Activated CD8-positive, alpha-beta memory T cell treated with anti-CD3 and anti-CD28 coated beads for 36 hours (primary cell): ENCODE measurements around the gene ASIC1. TPM values are rescaled to one million over a fixed set of nuclear protein-coding genes. Genes with fewer than 3 reads are reported as not detected.

Experiments used
- CTCF ChIA-PET: fragments of 350-600 bp; sonication (Branson Sonifier 250); formaldehyde crosslinking; loops from one replicate; lab custom pipeline; 2021; ENCODE audit warnings: antibody characterized with exemption; lab: Charles Lee
- POLR2A ChIA-PET: fragments of 350-600 bp; sonication (Branson Sonifier 250); formaldehyde crosslinking; loops from one replicate; lab custom pipeline; 2021; ENCODE audit warnings: antibody characterized with exemption; lab: Charles Lee
- total RNA-seq, 2 experiments: library from RNA; stranded (reverse); gene quantifications; one replicate each; pipeline ENCODE4 v1.2.3, GENCODE V29; 2021

Gene ASIC1
- total RNA-seq, 2 experiments from 2014 or later: 11.1 to 13.3 TPM

GRCh38 chr12:50053583-50053982 is 3.8 kb upstream of the ASIC1 start:
- ChIA-PET CTCF (interaction anchor here (4.2 kb wide), 1 partner anchor 15 kb away, joined by 62 read pairs; no protein-coding TSS in a partner anchor), POLR2A (interaction anchor here (0.6 kb wide), 1 partner anchor 15 kb away, joined by 3 read pairs; no protein-coding TSS in a partner anchor)

- ChIA-PET CTCF (interaction anchor here (0.6 to 4.2 kb wide), 18 partner anchors 10 to 189 kb away, joined by 3 to 62 read pairs (median 3); partner anchors contain the start of genes CERS5, RACGAP1 and SMARCD1), POLR2A (interaction anchor here (0.5 to 0.8 kb wide), 2 partner anchors 311 to 433 kb away, joined by 3 read pairs; partner anchors contain the start of gene PRPF40B)
Measured at GRCh38 chr12:50055831-50056638, 1.4 kb upstream of the ASIC1 start.

GRCh38 chr12:50056639-50056976 is 788 bp upstream of the ASIC1 start:
- ChIA-PET CTCF (interaction anchor here (0.5 to 4.2 kb wide), 19 partner anchors 9 to 190 kb away, joined by 3 to 62 read pairs (median 3); partner anchors contain the start of genes CERS5, RACGAP1 and SMARCD1), POLR2A (interaction anchor here (0.8 kb wide), 1 partner anchor 312 kb away, joined by 3 read pairs; no protein-coding TSS in a partner anchor)

GRCh38 chr12:50057896-50058670 is 687 bp downstream of the ASIC1 start:
- POLR2A ChIA-PET: interaction anchor here (0.6 to 1.2 kb wide), 3 partner anchors 27 to 1413 kb away, joined by 3 to 4 read pairs (median 4); partner anchors contain the start of gene SMARCD1
- CTCF ChIA-PET: interaction anchor here (0.7 to 3.9 kb wide), 6 partner anchors 12 to 91 kb away, joined by 3 to 23 read pairs (median 10); partner anchors contain the start of gene COX14

- ChIA-PET POLR2A (interaction anchor here (1.0 to 1.2 kb wide), 2 partner anchors 26 to 92 kb away, joined by 3 to 4 read pairs; partner anchors contain the start of gene SMARCD1), CTCF (interaction anchor here (0.6 to 3.9 kb wide), 8 partner anchors 8 to 121 kb away, joined by 3 to 23 read pairs (median 4); partner anchors contain the start of gene COX14)
Measured at GRCh38 chr12:50058743-50059312, 1.4 kb downstream of the ASIC1 start.

GRCh38 chr12:50059440-50060119 is 2.2 kb downstream of the ASIC1 start:
- CTCF ChIA-PET: interaction anchor here (0.6 to 3.9 kb wide), 8 partner anchors 9 to 122 kb away, joined by 3 to 23 read pairs (median 4); partner anchors contain the start of gene COX14

GRCh38 chr12:50060120-50060468 is 2.7 kb downstream of the ASIC1 start:
- POLR2A ChIA-PET: no interaction called here
- CTCF ChIA-PET: interaction anchor here (1.8 to 3.9 kb wide), 4 partner anchors 10 to 93 kb away, joined by 5 to 23 read pairs (median 17); partner anchors contain the start of gene COX14

More at GRCh38 chr12:50059440-50060119, 2.2 kb downstream of the ASIC1 start:
- POLR2A ChIA-PET: interaction anchor here (1.2 kb wide), 1 partner anchor 25 kb away, joined by 4 read pairs; the partner anchor contains the start of gene SMARCD1

- ChIA-PET POLR2A (no interaction called here), CTCF (interaction anchor here (2.7 to 3.9 kb wide), 2 partner anchors 9 to 94 kb away, joined by 12 to 23 read pairs; no protein-coding TSS in a partner anchor)
Measured at GRCh38 chr12:50061171-50061570, 3.8 kb downstream of the ASIC1 start.

GRCh38 chr12:50061946-50062686 is 4.7 kb downstream of the ASIC1 start:
- ChIA-PET CTCF (interaction anchor here (1.4 to 2.7 kb wide), 2 partner anchors 19 to 95 kb away, joined by 4 to 12 read pairs; no protein-coding TSS in a partner anchor), POLR2A (no interaction called here)

- POLR2A ChIA-PET: no interaction called here
Measured at GRCh38 chr12:50062728-50063460, 5.5 kb downstream of the ASIC1 start.

GRCh38 chr12:50065726-50066310 is 8.4 kb downstream of the ASIC1 start:
- ChIA-PET POLR2A (no interaction called here), CTCF (interaction anchor here (1.5 to 3.9 kb wide), 4 partner anchors 9 to 99 kb away, joined by 5 to 25 read pairs (median 12); no protein-coding TSS in a partner anchor)

More at GRCh38 chr12:50062728-50063460, 5.5 kb downstream of the ASIC1 start:
- CTCF ChIA-PET: interaction anchor here (1.4 to 2.7 kb wide), 2 partner anchors 20 to 96 kb away, joined by 4 to 12 read pairs; no protein-coding TSS in a partner anchor

- POLR2A ChIA-PET: no interaction called here
- CTCF ChIA-PET: interaction anchor here (0.8 to 3.9 kb wide), 4 partner anchors 10 to 106 kb away, joined by 3 to 25 read pairs (median 12); no protein-coding TSS in a partner anchor
Measured at GRCh38 chr12:50066402-50066801, 9.0 kb downstream of the ASIC1 start.

- ChIA-PET CTCF (interaction anchor here (0.8 to 3.3 kb wide), 7 partner anchors 9 to 102 kb away, joined by 3 to 33 read pairs (median 4); no protein-coding TSS in a partner anchor), POLR2A (no interaction called here)
Measured at GRCh38 chr12:50069069-50069468, 11.7 kb downstream of the ASIC1 start.

GRCh38 chr12:50069539-50069938 is 12.1 kb downstream of the ASIC1 start:
- CTCF ChIA-PET: interaction anchor here (0.8 to 3.3 kb wide), 7 partner anchors 10 to 103 kb away, joined by 3 to 33 read pairs (median 4); no protein-coding TSS in a partner anchor
- POLR2A ChIA-PET: no interaction called here

- POLR2A ChIA-PET: interaction anchor here (0.5 to 0.6 kb wide), 3 partner anchors 14 to 140 kb away, joined by 3 to 5 read pairs (median 4); partner anchors contain the start of gene SMARCD1
- CTCF ChIA-PET: interaction anchor here (0.6 to 3.3 kb wide), 15 partner anchors 9 to 105 kb away, joined by 3 to 33 read pairs (median 4); no protein-coding TSS in a partner anchor
Measured at GRCh38 chr12:50070314-50071060, 13.1 kb downstream of the ASIC1 start.
